CD4-positive, alpha-beta T cell (primary cell): ENCODE results near the gene TBCD. TPM values are rescaled to one million over a fixed set of nuclear protein-coding genes. Genes with fewer than 3 reads are reported as not detected.

Source experiments
- ATAC-seq: fragments of 200-7000 bp; cut with Tn5 transposase; one replicate; pipeline ENCODE4 v1.10.0; 2022; ENCODE audit warnings: mild to moderate bottlenecking; ENCODE audit not compliant: poor library complexity
- CTCF ChIA-PET: fragments of 350-600 bp; sonication (Branson Sonifier 250); formaldehyde crosslinking; loops from one replicate; lab custom pipeline; 2021; ENCODE audit warnings: antibody characterized with exemption, inconsistent platforms; lab: Charles Lee
- POLR2A ChIA-PET: fragments of 350-600 bp; sonication (Branson Sonifier 250); formaldehyde crosslinking; loops from one replicate; lab custom pipeline; 2021; ENCODE audit warnings: antibody characterized with exemption, inconsistent platforms; lab: Charles Lee
- DNase-seq, 14 experiments: peaks; one replicate each; pipeline ENCODE4 v3.0.0-alpha.2; 2013 to 2020; ENCODE audit warnings: mixed read lengths in 2 of 14
- H3K27ac ChIP-seq, 2 donors: one replicate each; pipeline versions ENCODE4 v1.5.1 to v1.7.0; 2013; ENCODE audit warnings: low read length in 2 of 2, low read depth in 1 of 2, mild to moderate bottlenecking in 1 of 2
- H3K27me3 ChIP-seq, 2 experiments: 1 replicate in 1 of 2; 2 replicates in 1 of 2; pipeline versions ENCODE4 v1.6.1 to v1.7.0; 2013; ENCODE audit warnings: low read length in 2 of 2, control low read depth in 1 of 2, mild to moderate bottlenecking in 1 of 2, moderate library complexity in 1 of 2; ENCODE audit not compliant: insufficient read depth in 2 of 2, control insufficient read depth in 1 of 2
- H3K36me3 ChIP-seq: one replicate; pipeline ENCODE4 v1.6.1; 2013; ENCODE audit warnings: low read length, control low read depth; ENCODE audit not compliant: insufficient read depth
- H3K4me1 ChIP-seq: one replicate; pipeline ENCODE4 v1.6.1; 2013; ENCODE audit warnings: low read length, control low read depth; ENCODE audit not compliant: insufficient read depth
- H3K4me3 ChIP-seq: one replicate; pipeline ENCODE4 v1.5.1; 2013; ENCODE audit warnings: mild to moderate bottlenecking, low read length, moderate library complexity
- H3K9me3 ChIP-seq, 2 experiments: 1 replicate in 1 of 2; 2 replicates in 1 of 2; pipeline versions ENCODE4 v1.6.1 to v1.7.0; 2013; ENCODE audit warnings: low read length in 2 of 2, mild to moderate bottlenecking in 2 of 2, control low read depth in 1 of 2, moderate library complexity in 1 of 2; ENCODE audit not compliant: control insufficient read depth in 1 of 2, insufficient read depth in 1 of 2
- H3K27ac Mint-ChIP-seq: one replicate; pipeline ENCODE4 v1.8.0; 2020; ENCODE audit warnings: mixed read lengths
- H3K27me3 Mint-ChIP-seq: one replicate; pipeline ENCODE4 v1.8.0; 2021; ENCODE audit warnings: mixed read lengths
- H3K36me3 Mint-ChIP-seq: one replicate; pipeline ENCODE4 v1.8.0; 2021; ENCODE audit warnings: low read depth, mixed read lengths
- H3K4me1 Mint-ChIP-seq: one replicate; pipeline ENCODE4 v1.8.0; 2021; ENCODE audit warnings: low read depth, mixed read lengths
- H3K4me3 Mint-ChIP-seq: one replicate; pipeline ENCODE4 v1.8.0; 2020; ENCODE audit warnings: mild to moderate bottlenecking, mixed read lengths
- H3K9me3 Mint-ChIP-seq: one replicate; pipeline ENCODE4 v1.8.0; 2020; ENCODE audit warnings: mixed read lengths
- intact Hi-C, 2 experiments: fragments of 100-400 bp; cut with DNase I in 1 of 2; cut with micrococcal nuclease in 1 of 2; formaldehyde crosslinking; loops; one replicate each; pipeline versions ENCODE4 v1.15.1 to v1.9.0; 2023 to 2025; cut with DNase I, micrococcal nuclease
- total RNA-seq, 174 experiments: library from RNA in 2 of 174; stranded (reverse) in 2 of 174; gene quantifications; one replicate each; pipeline ENCODE4 v1.2.3 and lab custom pipeline; 2021 to 2026
- TF ChIP-seq, protein P1 (sequence below): fragments of 200-600 bp; IDR thresholded peaks from one replicate; pipeline ENCODE4 v1.8.0; 2022; ENCODE audit warnings: antibody characterized with exemption, mild to moderate bottlenecking

The TBCD gene
- total RNA-seq, 2 experiments from 2014 or later = 74.6 to 80.3 TPM

DNA sequence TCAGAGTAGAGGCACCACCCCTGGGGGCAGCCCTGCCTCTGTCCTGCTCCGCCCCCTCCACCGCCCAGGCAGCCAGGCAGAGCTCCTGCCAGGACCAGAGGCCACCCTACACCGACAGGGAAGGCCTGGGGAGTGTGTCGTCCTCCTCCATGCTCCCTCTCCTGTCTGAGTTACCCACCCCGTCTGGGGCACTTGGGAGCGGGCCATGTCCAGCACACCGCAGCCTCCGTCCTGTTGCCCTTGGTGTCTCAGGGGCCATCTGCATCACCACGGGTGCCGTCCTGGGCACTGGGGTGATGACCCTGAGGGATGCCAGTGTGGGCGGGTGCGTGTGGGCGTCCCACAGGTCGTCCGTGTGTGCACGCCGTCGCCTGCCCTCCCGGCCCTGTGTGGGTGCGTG lies 153.3 kb downstream of the TBCD start:
- Mint-ChIP-seq H3K4me3 (no peak overlapping the region), H3K27ac (no peak overlapping the region), H3K9me3 (no peaks in the 10 kb centered on the region), H3K27me3 (no peaks in the 10 kb centered on the region), H3K4me1 (peaks cover 20% of the 10 kb centered on the region), H3K36me3 (peaks cover 69% of the 10 kb centered on the region)
- ATAC-seq (no peak), DNase-seq (no peak)
- H3K36me3 ChIP-seq = peaks cover 67% of the 10 kb centered on the region
- peaks cover 5% of the 10 kb centered on the region for H3K4me1 ChIP-seq
- no peaks in the 10 kb centered on the region for H3K27me3 ChIP-seq
- TF ChIP-seq, protein P1, sequence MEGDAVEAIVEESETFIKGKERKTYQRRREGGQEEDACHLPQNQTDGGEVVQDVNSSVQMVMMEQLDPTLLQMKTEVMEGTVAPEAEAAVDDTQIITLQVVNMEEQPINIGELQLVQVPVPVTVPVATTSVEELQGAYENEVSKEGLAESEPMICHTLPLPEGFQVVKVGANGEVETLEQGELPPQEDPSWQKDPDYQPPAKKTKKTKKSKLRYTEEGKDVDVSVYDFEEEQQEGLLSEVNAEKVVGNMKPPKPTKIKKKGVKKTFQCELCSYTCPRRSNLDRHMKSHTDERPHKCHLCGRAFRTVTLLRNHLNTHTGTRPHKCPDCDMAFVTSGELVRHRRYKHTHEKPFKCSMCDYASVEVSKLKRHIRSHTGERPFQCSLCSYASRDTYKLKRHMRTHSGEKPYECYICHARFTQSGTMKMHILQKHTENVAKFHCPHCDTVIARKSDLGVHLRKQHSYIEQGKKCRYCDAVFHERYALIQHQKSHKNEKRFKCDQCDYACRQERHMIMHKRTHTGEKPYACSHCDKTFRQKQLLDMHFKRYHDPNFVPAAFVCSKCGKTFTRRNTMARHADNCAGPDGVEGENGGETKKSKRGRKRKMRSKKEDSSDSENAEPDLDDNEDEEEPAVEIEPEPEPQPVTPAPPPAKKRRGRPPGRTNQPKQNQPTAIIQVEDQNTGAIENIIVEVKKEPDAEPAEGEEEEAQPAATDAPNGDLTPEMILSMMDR = no peak
- no peak overlapping the region for H3K4me3 ChIP-seq
- POLR2A ChIA-PET = no interaction called here
- intact Hi-C loops = no loop called here
- no peaks in the 10 kb centered on the region for H3K9me3 ChIP-seq
- CTCF ChIA-PET = no interaction called here
- H3K27ac ChIP-seq = no peak overlapping the region

DNA sequence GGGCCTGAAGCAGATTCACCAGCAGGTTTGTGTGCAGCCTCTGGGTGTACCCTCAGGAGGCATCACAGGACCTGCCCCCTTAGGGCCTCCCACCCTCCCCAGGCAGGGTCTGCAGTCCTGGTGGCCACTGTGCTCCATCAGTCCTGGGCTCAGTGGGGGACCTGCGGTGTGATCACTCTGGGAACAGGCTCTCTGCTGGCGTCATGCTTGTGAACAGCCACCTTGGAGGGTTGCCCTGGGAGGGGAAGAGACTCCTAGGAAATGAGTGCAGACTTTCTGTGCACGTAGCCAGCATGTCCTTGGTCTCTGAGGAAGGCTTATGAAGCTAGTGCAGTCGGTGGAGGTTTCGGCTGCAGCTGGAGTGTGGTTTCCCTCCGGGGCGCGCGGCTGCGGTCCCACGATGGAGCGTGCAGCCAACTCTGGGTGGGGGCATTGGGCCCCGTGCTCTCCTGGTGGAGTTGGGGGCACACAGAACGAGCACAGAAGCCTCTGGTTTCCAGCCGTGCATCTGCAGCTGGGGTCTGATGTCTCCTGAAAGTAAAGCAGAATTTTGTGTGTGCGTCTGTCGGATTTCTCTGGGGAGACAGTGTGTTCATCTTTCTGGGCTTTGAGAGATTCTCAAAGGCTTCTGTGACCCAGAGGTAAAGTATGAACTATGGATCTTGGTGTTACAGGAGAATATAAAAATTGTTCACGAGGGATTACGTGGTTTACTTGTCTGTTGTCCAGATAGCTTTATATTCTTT lies 156.1 kb downstream of the TBCD start:
- intact Hi-C loops = no loop called here
- no peak for ATAC-seq
- CTCF ChIA-PET = no interaction called here

DNA sequence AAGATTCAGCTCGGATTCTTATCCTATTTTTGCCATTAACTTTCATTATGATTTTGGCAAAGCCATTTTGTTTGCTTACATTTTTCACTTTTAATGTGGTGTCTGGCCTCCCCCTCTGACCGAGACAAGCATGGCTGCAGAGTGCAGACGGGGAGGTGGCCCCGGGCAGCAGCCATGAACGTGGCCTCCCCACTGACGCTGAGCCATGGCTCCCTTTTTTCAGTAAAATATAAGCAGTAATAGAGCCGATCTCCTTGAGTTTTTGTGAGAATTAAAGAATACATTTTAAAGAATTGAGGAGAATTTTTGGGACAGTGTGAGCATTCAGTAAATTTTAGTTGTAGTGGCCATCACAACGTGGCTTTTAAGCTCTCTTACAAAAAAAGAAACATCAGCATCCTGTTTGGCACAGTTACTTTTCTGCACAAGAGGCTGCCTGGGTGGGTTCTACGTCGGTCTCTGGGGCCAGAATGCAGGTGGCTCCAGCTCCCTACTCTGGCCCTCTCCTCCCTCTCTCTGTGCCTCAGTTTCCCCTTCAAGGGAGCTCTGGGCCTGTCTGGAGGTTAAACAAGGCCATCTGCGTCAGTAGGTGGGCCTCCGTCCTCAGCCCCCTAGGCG lies 156.8 kb downstream of the TBCD start:
- Histone ChIP-seq H3K4me1 (peaks cover 5% of the 10 kb centered on the region), H3K4me3 (no peak overlapping the region), H3K9me3 (no peaks in the 10 kb centered on the region), H3K36me3 (peaks cover 60% of the 10 kb centered on the region), H3K27me3 (no peaks in the 10 kb centered on the region), H3K27ac (no peak overlapping the region)
- Mint-ChIP-seq H3K36me3 (peaks cover 54% of the 10 kb centered on the region), H3K4me3 (no peak overlapping the region), H3K9me3 (no peaks in the 10 kb centered on the region), H3K4me1 (peaks cover 34% of the 10 kb centered on the region), H3K27ac (peak overlapping the region; percentile 51), H3K27me3 (no peaks in the 10 kb centered on the region)
- ChIA-PET CTCF (no interaction called here), POLR2A (interaction anchor here (1.8 kb wide), 2 partner anchors 28 to 45 kb away, joined by 4 to 9 read pairs; no protein-coding TSS in a partner anchor)
- intact Hi-C loops = no loop called here
- TF ChIP-seq, protein P1 = no peak
- ATAC-seq = no peak
- DNase-seq = no peak

More for the DNA sequence above, 156.1 kb downstream of the TBCD start:
- H3K27ac Mint-ChIP-seq = peak overlapping the region; percentile 51
- TF ChIP-seq, protein P1 = no peak
- Histone ChIP-seq H3K4me3 (no peak overlapping the region), H3K4me1 (peaks cover 5% of the 10 kb centered on the region), H3K27me3 (no peaks in the 10 kb centered on the region), H3K36me3 (peaks cover 62% of the 10 kb centered on the region), H3K9me3 (no peaks in the 10 kb centered on the region), H3K27ac (peak overlapping the region in 1 of 2 donors; percentile 13)
- POLR2A ChIA-PET = interaction anchor here (1.8 kb wide), 2 partner anchors 27 to 44 kb away, joined by 4 to 9 read pairs; no protein-coding TSS in a partner anchor
- H3K4me1 Mint-ChIP-seq = peaks cover 34% of the 10 kb centered on the region
- H3K27me3 Mint-ChIP-seq = no peaks in the 10 kb centered on the region
- DNase-seq = no peak
- H3K9me3 Mint-ChIP-seq = no peaks in the 10 kb centered on the region
- H3K36me3 Mint-ChIP-seq = peaks cover 56% of the 10 kb centered on the region
- peak overlapping the region; percentile 15 for H3K4me3 Mint-ChIP-seq
